LNCaP clone FGC (cell line): ENCODE results near the gene WWTR1.

Experiments
- DNase-seq: peaks from one replicate; pipeline ENCODE4 v3.0.0-alpha.2; 2011; ENCODE audit warnings: low read depth
- H3K4me3 ChIP-seq: 2 replicates; pipeline ENCODE4 v1.5.1; 2011; ENCODE audit warnings: mild to moderate bottlenecking, low read depth, low read length, control low read depth
- TF ChIP-seq, protein P1 (sequence below): IDR thresholded peaks from 2 replicates; pipeline ENCODE4 v1.5.1; 2012; ENCODE audit warnings: mild to moderate bottlenecking; ENCODE audit not compliant: control insufficient read depth, insufficient read depth; ENCODE audit errors: extremely low read depth

WWTR1 gene

DNA sequence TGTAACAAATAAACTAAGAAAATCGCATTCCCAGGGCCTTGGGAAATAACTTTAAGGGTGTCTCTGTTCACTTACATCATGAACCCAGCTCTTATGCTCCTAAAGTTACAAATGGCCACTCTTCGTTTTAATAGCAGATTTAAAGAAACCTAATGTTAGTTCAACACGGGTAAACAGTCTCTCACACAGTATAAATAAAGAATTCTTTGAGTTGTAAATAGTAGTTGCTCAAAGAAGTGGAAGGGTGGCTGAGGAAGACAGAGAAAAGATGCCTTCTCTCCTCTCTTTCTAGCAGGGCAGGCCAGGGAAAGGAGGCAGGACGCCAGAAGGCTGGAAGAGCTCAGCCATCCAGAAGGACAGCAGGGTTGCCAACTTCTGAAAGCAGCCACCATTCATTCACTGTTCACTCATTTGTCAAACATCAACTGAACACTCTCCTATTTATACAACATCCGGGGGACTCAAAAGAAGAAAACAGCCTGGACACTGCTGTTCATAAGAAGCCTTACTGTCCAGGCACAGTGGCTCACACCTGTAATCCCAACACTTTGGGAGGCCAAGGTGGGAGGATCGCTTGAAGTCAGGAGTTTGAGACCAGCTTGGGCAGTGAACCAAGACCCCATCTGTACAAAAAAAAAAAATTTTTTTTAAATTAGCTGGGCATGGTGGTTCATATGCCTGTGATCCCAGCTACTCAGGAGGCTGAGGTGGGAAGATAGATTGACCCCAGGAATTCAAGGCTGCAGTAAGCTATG lies 47.3 kb downstream of the WWTR1 start:
- TF ChIP-seq, protein P1, sequence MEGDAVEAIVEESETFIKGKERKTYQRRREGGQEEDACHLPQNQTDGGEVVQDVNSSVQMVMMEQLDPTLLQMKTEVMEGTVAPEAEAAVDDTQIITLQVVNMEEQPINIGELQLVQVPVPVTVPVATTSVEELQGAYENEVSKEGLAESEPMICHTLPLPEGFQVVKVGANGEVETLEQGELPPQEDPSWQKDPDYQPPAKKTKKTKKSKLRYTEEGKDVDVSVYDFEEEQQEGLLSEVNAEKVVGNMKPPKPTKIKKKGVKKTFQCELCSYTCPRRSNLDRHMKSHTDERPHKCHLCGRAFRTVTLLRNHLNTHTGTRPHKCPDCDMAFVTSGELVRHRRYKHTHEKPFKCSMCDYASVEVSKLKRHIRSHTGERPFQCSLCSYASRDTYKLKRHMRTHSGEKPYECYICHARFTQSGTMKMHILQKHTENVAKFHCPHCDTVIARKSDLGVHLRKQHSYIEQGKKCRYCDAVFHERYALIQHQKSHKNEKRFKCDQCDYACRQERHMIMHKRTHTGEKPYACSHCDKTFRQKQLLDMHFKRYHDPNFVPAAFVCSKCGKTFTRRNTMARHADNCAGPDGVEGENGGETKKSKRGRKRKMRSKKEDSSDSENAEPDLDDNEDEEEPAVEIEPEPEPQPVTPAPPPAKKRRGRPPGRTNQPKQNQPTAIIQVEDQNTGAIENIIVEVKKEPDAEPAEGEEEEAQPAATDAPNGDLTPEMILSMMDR: no peak
- no peak for DNase-seq
- H3K4me3 ChIP-seq: no peak overlapping the region

DNA sequence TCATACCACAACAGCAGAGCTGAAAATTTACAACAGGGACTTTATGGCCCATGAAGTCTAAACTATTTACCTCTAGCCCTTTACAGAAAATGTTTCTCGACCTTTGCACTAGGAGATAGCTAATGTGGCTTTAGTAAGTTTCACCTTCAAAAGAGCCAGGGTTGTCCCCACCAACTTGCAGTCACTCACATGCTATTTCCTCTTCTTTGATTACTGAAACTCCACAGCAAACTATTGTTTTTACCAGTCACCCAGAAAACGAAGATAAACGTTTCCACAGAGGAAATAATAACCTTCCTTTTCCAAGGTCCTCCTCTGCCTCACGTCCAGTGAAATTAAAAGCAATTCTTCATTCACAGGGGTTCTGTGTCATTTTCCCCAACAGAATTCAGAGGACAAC lies 48.2 kb downstream of the WWTR1 start:
- TF ChIP-seq, protein P1: no peak
- no peak overlapping the region for H3K4me3 ChIP-seq
- DNase-seq: no peak

DNA sequence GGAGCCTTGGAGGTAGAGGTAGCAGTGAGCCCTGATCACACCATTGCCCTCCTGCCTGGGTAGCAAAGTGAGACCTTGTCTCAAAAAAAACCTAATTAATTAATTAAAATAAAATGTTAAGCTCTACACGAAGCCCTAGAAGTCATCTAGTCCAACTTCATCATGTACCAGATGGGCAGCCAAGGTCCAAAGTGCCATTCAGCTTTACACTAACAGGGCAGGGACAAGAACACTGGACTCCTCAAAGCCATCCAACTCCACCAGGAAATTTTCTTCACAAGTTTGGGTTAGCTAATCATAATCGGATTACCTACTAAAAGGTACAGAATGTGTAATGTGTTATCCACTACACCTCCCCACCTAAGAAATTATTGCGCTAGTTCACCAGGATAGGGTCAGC lies 48.8 kb downstream of the WWTR1 start:
- H3K4me3 ChIP-seq: no peak overlapping the region
- TF ChIP-seq, protein P1: no peak
- DNase-seq: no peak

DNA sequence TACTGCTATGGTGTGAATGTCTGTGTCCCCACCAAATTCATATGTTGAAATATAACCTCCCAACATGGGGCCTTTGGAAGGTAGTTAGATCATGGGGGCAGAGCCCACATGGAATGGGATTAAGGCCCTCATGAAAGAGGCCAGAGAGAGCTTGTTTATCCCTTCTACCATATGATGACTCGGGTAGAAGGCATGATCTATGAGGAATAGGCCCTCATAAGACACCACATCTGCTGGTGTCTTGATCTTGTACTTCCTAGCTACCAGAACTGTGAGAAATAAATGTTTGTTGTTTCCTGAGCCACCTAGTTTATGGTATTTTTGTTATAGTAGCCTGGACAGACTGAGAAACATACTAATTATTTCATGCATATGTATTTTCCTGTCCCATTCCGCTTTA lies 51.9 kb downstream of the WWTR1 start:
- no peak for DNase-seq
- TF ChIP-seq, protein P1: no peak
- H3K4me3 ChIP-seq: no peak overlapping the region

DNA sequence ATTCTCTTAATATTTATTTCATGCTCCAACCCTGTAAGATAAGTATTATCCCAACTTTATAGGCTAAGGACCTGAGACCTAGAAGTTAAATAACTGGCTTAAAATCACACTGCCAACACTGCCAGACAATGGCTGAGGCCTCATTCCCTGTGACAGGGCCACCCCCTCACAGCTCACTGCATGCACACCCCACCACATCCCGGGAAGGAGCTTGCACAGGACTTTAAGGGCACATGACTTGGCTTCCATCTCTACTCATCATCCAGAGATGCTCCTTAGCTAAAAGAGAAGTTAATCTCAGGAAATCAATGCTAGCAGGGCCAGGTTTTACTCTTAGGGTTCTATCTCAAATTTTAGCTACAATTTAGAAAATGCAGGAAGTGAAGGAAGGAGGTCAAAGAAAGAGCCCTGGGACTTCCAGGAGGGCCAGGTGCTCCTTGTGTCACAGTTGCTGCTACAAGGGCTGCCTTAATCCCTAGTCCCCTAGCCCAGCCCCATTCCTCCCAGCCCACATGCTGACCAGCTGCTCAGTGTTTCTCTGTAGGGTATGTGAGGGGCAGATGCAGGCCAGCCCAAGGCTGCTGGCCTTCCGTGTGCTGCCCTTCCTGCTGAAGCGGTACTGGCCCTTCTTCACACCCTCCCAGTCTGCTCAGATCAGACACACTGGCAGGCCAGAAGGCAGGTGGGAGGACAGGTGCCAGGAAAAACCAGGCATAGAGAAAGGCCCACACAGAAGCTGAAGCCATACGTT lies 53.5 kb downstream of the WWTR1 start:
- TF ChIP-seq, protein P1: no peak
- no peak overlapping the region for H3K4me3 ChIP-seq
- no peak for DNase-seq

DNA sequence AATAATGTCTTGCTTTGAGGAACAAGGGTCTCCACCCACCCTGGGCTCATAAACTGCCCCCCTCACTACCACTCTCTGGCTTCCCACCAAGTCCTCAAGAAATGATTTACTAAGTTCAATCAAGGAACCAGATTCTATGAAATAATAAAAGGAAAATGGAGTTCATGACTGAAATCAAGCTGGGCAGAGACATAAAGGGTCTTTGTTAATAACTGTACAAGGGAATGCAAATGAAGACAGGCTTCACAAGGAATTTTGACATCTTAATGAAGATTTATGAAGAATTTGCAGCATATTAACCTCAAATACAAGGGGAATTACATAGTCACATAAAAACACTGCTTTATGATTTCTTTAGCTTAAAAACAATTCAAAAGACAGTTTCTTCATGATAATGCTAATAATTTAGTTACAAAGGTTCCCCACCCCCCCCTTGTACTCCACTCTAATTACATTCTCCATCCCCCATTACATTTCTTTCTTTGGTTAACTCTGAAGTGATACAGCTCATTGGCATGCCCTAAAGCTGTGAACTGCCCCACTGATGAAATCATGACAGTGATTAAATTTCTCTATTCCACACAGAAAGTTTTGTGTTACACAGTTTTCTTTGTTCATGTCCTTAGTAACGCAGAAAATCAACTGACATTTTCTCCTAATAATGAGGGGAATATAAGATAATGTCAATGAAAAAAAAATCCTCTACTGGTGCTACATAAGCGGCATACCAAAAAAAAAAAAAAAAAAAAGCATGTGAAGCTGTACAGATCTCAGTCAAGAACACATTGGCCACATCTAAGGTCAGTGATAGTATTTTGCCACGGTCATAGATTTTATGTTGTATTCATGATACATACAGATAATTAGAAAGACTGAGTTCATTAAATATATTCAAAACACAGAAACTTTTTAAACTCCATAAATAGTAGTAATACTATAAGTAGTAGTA lies 54.4 kb downstream of the WWTR1 start:
- H3K4me3 ChIP-seq: no peak overlapping the region
- no peak for DNase-seq
- TF ChIP-seq, protein P1: no peak
